ENCODE results near the gene PRIMA1. TPM values are rescaled to one million over a fixed set of nuclear protein-coding genes. Genes with fewer than 3 reads are reported as not detected.

PRIMA1 gene
- total and polyA plus RNA-seq, 12 donors = 1.8 to 16.3 (median 4.1) TPM

DNA sequence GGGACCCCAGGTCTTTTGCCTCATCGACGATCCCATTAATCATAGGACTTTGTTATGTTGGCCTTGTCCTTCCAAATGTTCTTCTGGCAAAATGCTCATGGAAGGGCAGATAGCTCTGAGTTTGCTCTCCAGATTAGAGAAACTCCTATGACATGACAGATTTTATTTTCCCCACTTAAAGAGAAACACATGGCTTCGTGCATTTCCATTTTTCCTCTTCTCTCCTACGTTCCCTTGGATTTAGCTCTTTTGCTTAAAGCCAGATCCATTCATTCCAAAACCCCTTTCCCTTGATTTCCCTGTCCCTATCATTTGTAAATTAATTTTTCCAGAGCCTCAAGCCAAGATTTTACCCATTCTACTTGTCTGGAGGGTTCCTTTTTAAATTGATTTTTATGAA lies 2.9 kb downstream of the PRIMA1 start:
- ATAC-seq (no peak), DNase-seq (no peak)
- peaks cover 0 to 21% (median 9%) of the 10 kb centered on the region in 9 donors for H3K4me1 ChIP-seq
- TF ChIP-seq, protein P1, sequence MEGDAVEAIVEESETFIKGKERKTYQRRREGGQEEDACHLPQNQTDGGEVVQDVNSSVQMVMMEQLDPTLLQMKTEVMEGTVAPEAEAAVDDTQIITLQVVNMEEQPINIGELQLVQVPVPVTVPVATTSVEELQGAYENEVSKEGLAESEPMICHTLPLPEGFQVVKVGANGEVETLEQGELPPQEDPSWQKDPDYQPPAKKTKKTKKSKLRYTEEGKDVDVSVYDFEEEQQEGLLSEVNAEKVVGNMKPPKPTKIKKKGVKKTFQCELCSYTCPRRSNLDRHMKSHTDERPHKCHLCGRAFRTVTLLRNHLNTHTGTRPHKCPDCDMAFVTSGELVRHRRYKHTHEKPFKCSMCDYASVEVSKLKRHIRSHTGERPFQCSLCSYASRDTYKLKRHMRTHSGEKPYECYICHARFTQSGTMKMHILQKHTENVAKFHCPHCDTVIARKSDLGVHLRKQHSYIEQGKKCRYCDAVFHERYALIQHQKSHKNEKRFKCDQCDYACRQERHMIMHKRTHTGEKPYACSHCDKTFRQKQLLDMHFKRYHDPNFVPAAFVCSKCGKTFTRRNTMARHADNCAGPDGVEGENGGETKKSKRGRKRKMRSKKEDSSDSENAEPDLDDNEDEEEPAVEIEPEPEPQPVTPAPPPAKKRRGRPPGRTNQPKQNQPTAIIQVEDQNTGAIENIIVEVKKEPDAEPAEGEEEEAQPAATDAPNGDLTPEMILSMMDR (IDR thresholded peaks at IDR 0.05) = no peak
- H3K9me3 ChIP-seq = no peaks in the 10 kb centered on the region
- WGBS, 2 donors = 56 to 68% methylated on average over 4 of the region's 4 CpGs
- H3K27ac ChIP-seq = no peak overlapping the region
- H3K4me3 ChIP-seq = no peak overlapping the region
- H3K27me3 ChIP-seq = peaks cover 0 to 35% (median 19%) of the 10 kb centered on the region in 7 donors
- H3K36me3 ChIP-seq = no peaks in the 10 kb centered on the region
- intact Hi-C loops (cut with DNase I) = loop anchor here in 7 of 10 donors (5.0 to 10.0 kb wide), 6 partner anchors 43 to 131 kb away; no protein-coding TSS in a partner anchor

DNA sequence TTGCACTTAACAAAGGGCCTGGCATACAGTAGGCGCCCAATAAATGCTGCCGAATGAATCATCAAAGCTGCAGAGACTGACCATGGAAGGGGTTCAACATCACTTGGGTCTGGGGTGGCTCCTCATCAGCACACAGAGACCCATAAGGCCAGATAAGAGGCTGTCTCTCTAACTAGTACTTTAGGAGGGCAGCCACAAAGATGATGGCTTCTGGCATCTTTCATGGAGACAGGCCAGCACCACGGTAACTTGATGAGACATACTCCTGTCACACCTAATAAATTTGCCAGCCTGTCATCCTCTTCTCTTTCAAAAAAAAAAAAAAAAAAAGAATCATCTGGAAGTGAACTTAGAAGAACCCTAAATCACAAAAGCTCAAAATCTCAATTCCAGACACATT lies 3.4 kb downstream of the PRIMA1 start:
- Histone ChIP-seq H3K27me3 (peaks cover 0 to 31% (median 15%) of the 10 kb centered on the region in 7 donors), H3K27ac (no peak overlapping the region)

DNA sequence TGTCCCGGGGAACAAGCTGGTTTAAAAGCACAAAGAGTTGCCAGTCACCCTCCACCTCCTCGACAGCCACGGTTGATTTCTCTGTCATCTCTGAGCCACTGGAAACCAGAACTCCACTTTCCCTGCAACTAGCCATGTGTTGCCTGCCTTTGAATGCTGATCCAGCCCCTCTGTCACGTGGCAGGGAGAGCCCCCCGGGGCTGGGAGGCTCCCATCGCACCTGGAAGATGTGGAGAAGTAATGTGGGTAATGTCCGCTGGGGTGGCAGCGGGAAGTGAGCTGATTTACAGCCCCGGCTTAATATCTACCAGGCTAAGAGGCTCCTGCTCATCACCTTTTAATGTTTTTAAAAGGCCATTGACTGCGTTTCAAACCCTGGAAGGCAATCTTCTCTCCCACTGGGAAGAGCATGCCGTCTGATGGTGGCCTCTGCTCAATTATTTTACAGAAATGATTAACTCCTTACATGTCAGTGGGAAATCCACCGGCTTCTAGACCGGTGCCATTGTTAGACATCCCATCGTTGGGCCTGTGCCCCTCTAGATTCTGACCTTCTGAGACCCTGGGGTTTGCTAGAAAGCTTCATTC lies 7.4 kb downstream of the PRIMA1 start:
- H3K4me3 ChIP-seq = no peak overlapping the region
- no peaks in the 10 kb centered on the region for H3K4me1 ChIP-seq
- 69 to 73% methylated on average over 14 of the region's 14 CpGs for WGBS, 2 donors
- TF ChIP-seq, protein P1 (IDR thresholded peaks at IDR 0.05) = no peak
- ATAC-seq (no peak), DNase-seq (no peak)
- H3K27ac ChIP-seq = no peak overlapping the region
- H3K9me3 ChIP-seq = no peaks in the 10 kb centered on the region
- no peaks in the 10 kb centered on the region for H3K36me3 ChIP-seq
- intact Hi-C loops (cut with DNase I) = loop anchor here in 1 of 10 donors (10.0 kb wide), 1 partner anchor 126 kb away; no protein-coding TSS in a partner anchor
- H3K27me3 ChIP-seq = no peaks in the 10 kb centered on the region

More for the DNA sequence above, 3.4 kb downstream of the PRIMA1 start:
- TF ChIP-seq, protein P1 (IDR thresholded peaks at IDR 0.05) = no peak
- DNase-seq = no peak
- ATAC-seq = no peak
- 65 to 66% methylated on average over 3 of the region's 3 CpGs for WGBS, 2 donors
- H3K4me3 ChIP-seq = no peak overlapping the region
- no peaks in the 10 kb centered on the region for H3K9me3 ChIP-seq
- peaks cover 0 to 19% (median 8%) of the 10 kb centered on the region in 9 donors for H3K4me1 ChIP-seq
- intact Hi-C loops (cut with DNase I) = loop anchor here in 7 of 10 donors (5.0 to 10.0 kb wide), 6 partner anchors 43 to 130 kb away; no protein-coding TSS in a partner anchor
- no peaks in the 10 kb centered on the region for H3K36me3 ChIP-seq

- ATAC-seq (no peak), DNase-seq (no peak)
- H3K27ac ChIP-seq = no peak overlapping the region
- no peaks in the 10 kb centered on the region for H3K36me3 ChIP-seq
- WGBS, 2 donors = 75 to 80% methylated on average over 20 of the region's 20 CpGs
- H3K27me3 ChIP-seq = no peaks in the 10 kb centered on the region
- H3K4me1 ChIP-seq = no peaks in the 10 kb centered on the region
- H3K4me3 ChIP-seq = no peak overlapping the region
- TF ChIP-seq, protein P1 (IDR thresholded peaks at IDR 0.05) = no peak
- no peaks in the 10 kb centered on the region for H3K9me3 ChIP-seq
- intact Hi-C loops (cut with DNase I) = loop anchor here in 1 of 10 donors (10.0 kb wide), 1 partner anchor 74 kb away; no protein-coding TSS in a partner anchor
Measured at GRCh38 chr14:93778856-93779629, 9.2 kb downstream of the PRIMA1 start.

Measured in heart right ventricle (tissue), 16 donors.